Measurements from ENCODE around the gene PITRM1. TPM values are rescaled to one million over a fixed set of nuclear protein-coding genes. Genes with fewer than 3 reads are reported as not detected.

PITRM1 gene
- total and polyA plus RNA-seq, 2 donors (not counting 3 experiments of a cell fraction or from before 2014, with no cell fraction given): 83.2 to 145 TPM

DNA sequence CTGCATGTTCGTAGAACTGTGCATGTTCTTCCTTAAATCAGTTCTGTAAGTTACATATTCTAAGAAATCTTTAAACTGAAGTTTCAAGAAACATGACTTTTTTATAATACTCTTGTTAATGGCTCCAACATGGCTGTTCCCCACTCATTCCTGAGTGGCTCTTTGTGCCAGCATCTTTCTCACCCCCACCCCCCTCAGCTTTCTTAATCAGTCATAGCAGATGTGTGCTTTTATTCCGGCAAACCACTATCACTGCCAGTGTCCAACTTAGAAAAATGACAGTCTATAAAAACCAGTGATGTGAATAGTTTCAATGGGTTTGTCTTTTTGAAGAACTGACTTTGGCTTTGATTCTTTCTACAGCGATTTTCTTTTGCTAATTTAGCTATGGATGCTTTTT lies 37.6 kb downstream of the PITRM1 start:
- DNase-seq (ENCODE audit: low read depth, low spot score) (no peak), FAIRE-seq (peak; percentile 24)
- Histone ChIP-seq H3K27ac (ENCODE audit: insufficient read depth, low read depth, low read length) (no peak overlapping the region), H3K9me3 (replicated peaks; ENCODE audit: control insufficient read depth, insufficient read depth, low read length) (no peaks in the 10 kb centered on the region), H3K4me2 (ENCODE audit: insufficient read depth, low read length) (no peak overlapping the region), H3K4me3 (replicated peaks in 1 of 3; ENCODE audit: insufficient read depth in 1 of 3, low read depth in 1 of 3, low read length in 3 of 3) (no peak overlapping the region), H4K20me1 (replicated peaks; ENCODE audit: control insufficient read depth, extremely low read depth, insufficient read depth, low read length) (no peaks in the 10 kb centered on the region), H3K27me3 (ENCODE audit: control insufficient read depth in 2 of 2, insufficient read depth in 2 of 2, low read length in 2 of 2) (no peaks in the 10 kb centered on the region), H3K79me2 (ENCODE audit: control insufficient read depth, insufficient read depth, low read length) (no peaks in the 10 kb centered on the region), H3K9ac (replicated peaks; ENCODE audit: extremely low read depth, insufficient read depth, low read length) (no peak overlapping the region), H3K36me3 (ENCODE audit: control insufficient read depth in 2 of 2, extremely low read depth in 1 of 2, insufficient read depth in 2 of 2, low read length in 2 of 2) (peaks cover 36 to 56% of the 10 kb centered on the region in 2 experiments), H2AFZ (ENCODE audit: low read depth, low read length) (no peak overlapping the region), H3K9me1 (replicated peaks; ENCODE audit: control insufficient read depth, extremely low read depth, insufficient read depth, low read length) (no peaks in the 10 kb centered on the region), H3K4me1 (ENCODE audit: control insufficient read depth, extremely low read depth, insufficient read depth, low read length) (no peaks in the 10 kb centered on the region)
- intact Hi-C loops (cut with micrococcal nuclease): no loop called here
- ChIA-PET POLR2A (no interaction called here), CTCF (interaction anchor here (1.2 kb wide), 1 partner anchor 14 kb away, joined by 3 read pairs; no protein-coding TSS in a partner anchor)
- dilution Hi-C loops (cut with MboI; ENCODE audit: extremely low pct_ligation_motif_present, low sequenced_read_pairs): no loop called here
- TF ChIP-seq EZH2 (IDR thresholded peaks at IDR 0.05; ENCODE audit: borderline replicate concordance, low read depth, low read length, severe bottlenecking) (no peak), POLR2AphosphoS5 (IDR thresholded peaks at IDR 0.05; ENCODE audit: insufficient read depth, low read depth, low read length) (no peak), FOS (IDR thresholded peaks at IDR 0.05; ENCODE audit: borderline replicate concordance, insufficient read depth, low read length) (no peak), POLR2A (IDR thresholded peaks at IDR 0.05; ENCODE audit: low read depth, low read length) (no peak), JUN (IDR thresholded peaks at IDR 0.05; ENCODE audit: borderline replicate concordance, insufficient read depth, insufficient read length, low read depth) (no peak), GATA2 (IDR thresholded peaks at IDR 0.05; ENCODE audit: insufficient read depth, insufficient read length, low read depth, low read length) (no peak), MYC (IDR thresholded peaks at IDR 0.05; ENCODE audit: low read depth, low read length) (no peak)
- TF ChIP-seq, protein P1, sequence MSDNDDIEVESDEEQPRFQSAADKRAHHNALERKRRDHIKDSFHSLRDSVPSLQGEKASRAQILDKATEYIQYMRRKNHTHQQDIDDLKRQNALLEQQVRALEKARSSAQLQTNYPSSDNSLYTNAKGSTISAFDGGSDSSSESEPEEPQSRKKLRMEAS (IDR thresholded peaks at IDR 0.05; ENCODE audit: insufficient read depth, insufficient read length): no peak
- TF ChIP-seq, protein P2, sequence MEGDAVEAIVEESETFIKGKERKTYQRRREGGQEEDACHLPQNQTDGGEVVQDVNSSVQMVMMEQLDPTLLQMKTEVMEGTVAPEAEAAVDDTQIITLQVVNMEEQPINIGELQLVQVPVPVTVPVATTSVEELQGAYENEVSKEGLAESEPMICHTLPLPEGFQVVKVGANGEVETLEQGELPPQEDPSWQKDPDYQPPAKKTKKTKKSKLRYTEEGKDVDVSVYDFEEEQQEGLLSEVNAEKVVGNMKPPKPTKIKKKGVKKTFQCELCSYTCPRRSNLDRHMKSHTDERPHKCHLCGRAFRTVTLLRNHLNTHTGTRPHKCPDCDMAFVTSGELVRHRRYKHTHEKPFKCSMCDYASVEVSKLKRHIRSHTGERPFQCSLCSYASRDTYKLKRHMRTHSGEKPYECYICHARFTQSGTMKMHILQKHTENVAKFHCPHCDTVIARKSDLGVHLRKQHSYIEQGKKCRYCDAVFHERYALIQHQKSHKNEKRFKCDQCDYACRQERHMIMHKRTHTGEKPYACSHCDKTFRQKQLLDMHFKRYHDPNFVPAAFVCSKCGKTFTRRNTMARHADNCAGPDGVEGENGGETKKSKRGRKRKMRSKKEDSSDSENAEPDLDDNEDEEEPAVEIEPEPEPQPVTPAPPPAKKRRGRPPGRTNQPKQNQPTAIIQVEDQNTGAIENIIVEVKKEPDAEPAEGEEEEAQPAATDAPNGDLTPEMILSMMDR (IDR thresholded peaks at IDR 0.05; ENCODE audit: extremely low read depth in 1 of 2, insufficient read depth in 1 of 2, low read depth in 1 of 2, low read length in 2 of 2): no peak
- no TSS peak for BruUV-seq (replicated peaks)

Measured in endothelial cell of umbilical vein (primary cell).